ENCODE results near the gene NHLRC3. TPM values are rescaled to one million over a fixed set of nuclear protein-coding genes. Genes with fewer than 3 reads are reported as not detected.

The NHLRC3 gene
- total and polyA plus RNA-seq, 12 donors, result 6.6 to 52.1 (median 19.4) TPM

- H3K36me3 ChIP-seq (replicated peaks in 1 of 2), result no peaks in the 10 kb centered on the region
- H3K9me3 ChIP-seq (replicated peaks in 1 of 3), result no peaks in the 10 kb centered on the region
- no peak for DNase-seq
- no peak overlapping the region for H3K27ac ChIP-seq
- intact Hi-C loops (cut with DNase I), result no loop called here
- H3K4me1 ChIP-seq (replicated peaks in 1 of 2), result peaks cover 15 to 51% of the 10 kb centered on the region in 2 donors
- H3K27me3 ChIP-seq, result no peaks in the 10 kb centered on the region
- TF ChIP-seq POLR2A (IDR thresholded peaks at IDR 0.05) (no peak), CTCF (IDR thresholded peaks at IDR 0.05) (no peak)
- peak overlapping the region in 1 of 4 donors; percentile 87 for H3K4me3 ChIP-seq
- 39 to 46% (median 39%) methylated on average over 2 of the region's 2 CpGs for WGBS, 4 donors
Measured at GRCh38 chr13:39035799-39036198, 2.5 kb upstream of the NHLRC3 start.

GRCh38 chr13:39036212-39036611 lies 2.0 kb upstream of the NHLRC3 start:
- TF ChIP-seq CTCF (IDR thresholded peaks at IDR 0.05) (no peak), POLR2A (IDR thresholded peaks at IDR 0.05) (no peak)
- no peaks in the 10 kb centered on the region for H3K27me3 ChIP-seq
- H3K27ac ChIP-seq, result no peak overlapping the region
- WGBS, 4 donors, result 3 to 5% (median 4%) methylated on average over 9 of the region's 9 CpGs
- no peaks in the 10 kb centered on the region for H3K36me3 ChIP-seq (replicated peaks in 1 of 2)
- intact Hi-C loops (cut with DNase I), result no loop called here
- no peaks in the 10 kb centered on the region for H3K9me3 ChIP-seq (replicated peaks in 1 of 3)
- no peak for DNase-seq
- peak overlapping the region in 1 of 4 donors; percentile 87 for H3K4me3 ChIP-seq
- H3K4me1 ChIP-seq (replicated peaks in 1 of 2), result peaks cover 15 to 54% of the 10 kb centered on the region in 2 donors

GRCh38 chr13:39037410-39037879 lies 811 bp upstream of the NHLRC3 start:
- H3K9me3 ChIP-seq (replicated peaks in 1 of 3), result no peaks in the 10 kb centered on the region
- peak overlapping the region; percentile 48 to 93 (median 82) for H3K4me3 ChIP-seq
- 0 to 1% (median 0%) methylated on average over 5 to 39 of the region's 39 CpGs for WGBS, 4 donors
- peak overlapping the region in 3 of 5 donors; percentile 76 to 86 (median 78) for H3K27ac ChIP-seq
- no peaks in the 10 kb centered on the region for H3K27me3 ChIP-seq
- no peaks in the 10 kb centered on the region for H3K36me3 ChIP-seq (replicated peaks in 1 of 2)
- TF ChIP-seq POLR2A (IDR thresholded peaks at IDR 0.05), result no peak
- peak in 1 of 6 experiments; percentile 11 for TF ChIP-seq CTCF (IDR thresholded peaks at IDR 0.05)
- peaks cover 15 to 61% of the 10 kb centered on the region in 2 donors for H3K4me1 ChIP-seq (replicated peaks in 1 of 2)
- intact Hi-C loops (cut with DNase I), result no loop called here
- peak in 2 of 7 donors; percentile 15 to 58 for DNase-seq

GRCh38 chr13:39038569-39039030 lies 344 bp downstream of the NHLRC3 start:
- 0 to 2% (median 1%) methylated on average over 9 to 15 of the region's 15 CpGs for WGBS, 4 donors
- intact Hi-C loops (cut with DNase I), result no loop called here
- H3K4me1 ChIP-seq (replicated peaks in 1 of 2), result peaks cover 15 to 61% of the 10 kb centered on the region in 2 donors
- H3K9me3 ChIP-seq (replicated peaks in 1 of 3), result no peaks in the 10 kb centered on the region
- no peak for TF ChIP-seq CTCF (IDR thresholded peaks at IDR 0.05)
- TF ChIP-seq POLR2A (IDR thresholded peaks at IDR 0.05), result no peak
- H3K27ac ChIP-seq, result peak overlapping the region in 4 of 5 donors; percentile 47 to 86 (median 77)
- H3K36me3 ChIP-seq (replicated peaks in 1 of 2), result no peaks in the 10 kb centered on the region
- H3K27me3 ChIP-seq, result no peaks in the 10 kb centered on the region
- peak overlapping the region; percentile 19 to 93 (median 82) for H3K4me3 ChIP-seq
- DNase-seq, result peak in 4 of 7 donors; percentile 5 to 28 (median 20)

Data from adrenal gland (tissue), 12 donors.